K562 (cell line): ENCODE data around the gene NMNAT3. TPM values are rescaled to one million over a fixed set of nuclear protein-coding genes. Genes with fewer than 3 reads are reported as not detected.

ENCODE experiments used
- BCOR ChIP-seq: fragments of 450-650 bp; IDR thresholded peaks from 2 replicates; pipeline ENCODE4 v1.6.1; 2016
- CEBPZ ChIP-seq: fragments of 150-350 bp; IDR thresholded peaks from 2 replicates; pipeline ENCODE4 v1.6.1; 2014; ENCODE audit warnings: low read depth, mild to moderate bottlenecking, low read length, borderline replicate concordance
- ERF ChIP-seq: fragments of 450-650 bp; formaldehyde crosslinking; IDR thresholded peaks from 2 replicates; pipeline ENCODE4 v1.4.0; 2020; ENCODE audit warnings: mild to moderate bottlenecking, mixed read lengths
- GTF2B ChIP-seq: IDR thresholded peaks from 2 replicates; pipeline ENCODE4 v1.6.1; 2011; ENCODE audit not compliant: insufficient read length; ENCODE audit errors: extremely low read depth
- POLR2A ChIP-seq: fragments of 450-650 bp; conservative IDR thresholded peaks from 2 replicates; pipeline ENCODE4 v1.6.1; 2016
- SMARCE1 ChIP-seq: fragments of 450-650 bp; IDR thresholded peaks from 2 replicates; pipeline ENCODE4 v1.7.1; 2016; ENCODE audit warnings: mild to moderate bottlenecking
- ZFPM2 ChIP-seq: fragments of 250-450 bp; sonication (Bioruptor Pico); IDR thresholded peaks from 2 replicates; pipeline ENCODE4 v1.5.1; 2022; ENCODE audit warnings: mild to moderate bottlenecking
- ZNF143 ChIP-seq: sonication (generic); formaldehyde crosslinking; IDR thresholded peaks from 2 replicates; pipeline ENCODE4 v1.9.0; 2022; ENCODE audit warnings: mild to moderate bottlenecking, missing genetic modification reagents
- ZNF165 ChIP-seq: fragments of 250-450 bp; sonication (Bioruptor Pico); IDR thresholded peaks from 2 replicates; pipeline ENCODE4 v1.4.0; 2020; ENCODE audit warnings: borderline replicate concordance
- polyA plus RNA-seq, 8 experiments: library from polyadenylated mRNA; depleted of rRNA in 4 of 8; stranded (reverse) in 5 of 8; unstranded in 3 of 8; fragments of >200 nt; fragmentation: Nextera tagmentation in 2 of 8; fragmentation: Illumina TruSeq in 1 of 8; extraction: Ambion mirVana in 2 of 8; extraction: Trizol in 1 of 8; gene quantifications; 2 replicates each; pipeline versions ENCODE4 v1.2.1 to v1.2.3, GENCODE V29; 2011 to 2014; ENCODE audit warnings: inconsistent platforms in 1 of 8, missing spikeins in 1 of 8
- total RNA-seq, 7 experiments: library from RNA; depleted of rRNA in 6 of 7; stranded (reverse); fragments of >200 nt in 6 of 7; fragmentation: Illumina TruSeq in 2 of 7; extraction: Trizol in 2 of 7; gene quantifications; 2 replicates each; pipeline versions ENCODE4 v1.2.1 to v1.2.3, GENCODE V29; 2011 to 2021; ENCODE audit warnings: low replicate concordance in 1 of 7

Gene NMNAT3
- total and polyA plus RNA-seq, 9 of the 15 experiments (the other 6 are each of a cell fraction or from before 2014, with no cell fraction given), result 2.3 to 12.5 (median 6.6) TPM

DNA sequence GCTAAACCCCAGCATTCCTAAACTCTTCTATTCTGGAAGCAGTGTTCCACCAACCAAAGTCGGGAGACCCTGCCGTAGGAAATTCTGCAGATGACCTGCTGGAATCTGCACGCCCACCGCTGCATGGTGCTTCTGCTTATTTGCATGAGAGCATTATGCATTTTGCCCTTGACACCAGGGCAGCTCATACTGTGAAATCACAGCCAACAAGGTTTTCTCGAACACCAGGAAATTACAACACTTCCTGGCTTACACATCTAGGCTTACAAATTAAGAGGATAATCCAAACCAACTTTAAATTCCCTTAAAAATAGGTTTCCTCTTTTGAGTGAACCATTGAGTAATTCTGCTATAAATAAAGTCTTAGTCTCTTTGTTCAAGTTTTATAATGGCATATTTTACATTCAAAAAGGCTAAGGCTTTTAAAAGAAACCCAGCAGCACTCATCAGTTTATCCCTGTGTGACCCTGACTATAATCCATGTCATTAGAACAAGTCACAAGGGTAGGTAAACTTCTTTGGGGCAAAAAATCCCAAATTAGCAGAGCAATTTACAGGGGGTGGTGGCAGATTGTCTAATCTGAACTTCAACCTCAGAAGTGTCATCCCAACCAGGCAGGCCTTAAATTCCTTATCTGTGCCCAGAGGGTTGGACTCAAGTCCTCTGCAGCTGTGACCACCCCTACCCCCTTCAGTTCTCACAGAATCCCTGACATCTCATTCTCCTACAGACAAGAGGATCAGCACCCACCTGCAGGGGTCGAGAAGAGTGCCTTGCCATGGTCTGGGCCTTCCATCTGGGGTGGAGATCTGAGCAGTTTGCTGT lies 104.7 kb downstream of the NMNAT3 start (continued):
- TF ChIP-seq GTF2B (no peak), BCOR (no peak), ZNF165 (CRISPR knock-in tag) (no peak), SMARCE1 (no peak), CEBPZ (no peak), ERF (CRISPR knock-in tag) (no peak), ZNF143 (no peak), ZFPM2 (CRISPR knock-in tag) (no peak), POLR2A (no peak)
